COLO668 (cell line): ENCODE results near the gene HOXD10.

Source experiments
- DNase-seq: peaks from one replicate; lab custom pipeline; 2025; ENCODE audit not compliant: unreplicated experiment; lab: John Stamatoyannopoulos, UW

Gene HOXD10

GRCh38 chr2:176160986-176161824 is 44.6 kb downstream of the HOXD10 start:
- DNase-seq = no peak

- DNase-seq = no peak
Measured at GRCh38 chr2:176161825-176162626, 45.4 kb downstream of the HOXD10 start.

GRCh38 chr2:176162911-176163671 is 46.5 kb downstream of the HOXD10 start:
- no peak for DNase-seq

- DNase-seq = no peak
Measured at GRCh38 chr2:176163672-176164056, 47.1 kb downstream of the HOXD10 start.

GRCh38 chr2:176164201-176164600 is 47.6 kb downstream of the HOXD10 start:
- no peak for DNase-seq

- no peak for DNase-seq
Measured at GRCh38 chr2:176164611-176165369, 48.2 kb downstream of the HOXD10 start.

- DNase-seq = no peak
Measured at GRCh38 chr2:176165370-176166050, 48.9 kb downstream of the HOXD10 start.

- no peak for DNase-seq
Measured at GRCh38 chr2:176166272-176166671, 49.7 kb downstream of the HOXD10 start.

GRCh38 chr2:176167398-176167797 is 50.8 kb downstream of the HOXD10 start:
- no peak for DNase-seq

- no peak for DNase-seq
Measured at GRCh38 chr2:176169181-176169580, 52.6 kb downstream of the HOXD10 start.
